HepG2 (cell line): ENCODE results near the gene SOCS1. TPM values are rescaled to one million over a fixed set of nuclear protein-coding genes. Genes with fewer than 3 reads are reported as not detected.
A peak's percentile ranks its signal among the peaks of the same experiment; 100 is the strongest.

Source experiments
- ISX ChIP-seq: sonication (generic); formaldehyde crosslinking; conservative IDR thresholded peaks from 2 replicates; pipeline ENCODE4 v1.5.0; 2020; ENCODE audit warnings: missing genetic modification reagents
- NFE2L1 ChIP-seq: sonication (generic); formaldehyde crosslinking; IDR thresholded peaks from 2 replicates; pipeline ENCODE4 v1.4.0; 2020; ENCODE audit warnings: missing genetic modification reagents, mild to moderate bottlenecking, borderline replicate concordance
- SALL2 ChIP-seq: sonication (generic); formaldehyde crosslinking; IDR thresholded peaks from 2 replicates; pipeline ENCODE4 v1.8.1; 2023; ENCODE audit warnings: mild to moderate bottlenecking, missing genetic modification reagents, inconsistent platforms
- ZNF20 ChIP-seq: sonication (generic); formaldehyde crosslinking; IDR thresholded peaks from 2 replicates; pipeline ENCODE4 v1.4.0; 2020; ENCODE audit warnings: mild to moderate bottlenecking, moderate library complexity, missing genetic modification reagents
- ZNF674 ChIP-seq: sonication (generic); formaldehyde crosslinking; IDR thresholded peaks from 2 replicates; pipeline ENCODE4 v1.5.0; 2020; ENCODE audit warnings: low read depth, mild to moderate bottlenecking, missing genetic modification reagents
- ZNF724P ChIP-seq: sonication (generic); formaldehyde crosslinking; IDR thresholded peaks from 2 replicates; pipeline ENCODE4 v1.8.0; 2022; ENCODE audit warnings: missing genetic modification reagents, borderline replicate concordance
- polyA plus RNA-seq, 8 experiments: library from polyadenylated mRNA; depleted of rRNA in 3 of 8; stranded (reverse) in 7 of 8; unstranded in 1 of 8; fragments of >200 nt; fragmentation: Illumina TruSeq in 4 of 8; extraction: Trizol in 4 of 8; gene quantifications; 2 replicates each; pipeline versions ENCODE4 v1.2.1 to v1.2.3, GENCODE V29; 2011 to 2016; ENCODE audit warnings: low read depth in 4 of 8, missing spikeins in 1 of 8, mixed read lengths in 1 of 8; ENCODE audit not compliant: insufficient read depth in 1 of 8
- total RNA-seq, 5 experiments: library from RNA; depleted of rRNA; stranded (reverse); fragments of >200 nt; fragmentation: Illumina TruSeq; extraction: Trizol; gene quantifications; 2 replicates each; pipeline ENCODE4 v1.2.3, GENCODE V29; 2016; ENCODE audit warnings: low read depth in 1 of 5
- TF ChIP-seq, protein P1 (sequence below): sonication (generic); formaldehyde crosslinking; IDR thresholded peaks from 2 replicates; pipeline ENCODE4 v1.4.0; 2020; ENCODE audit warnings: missing genetic modification reagents, borderline replicate concordance
- TF ChIP-seq, protein P2 (sequence below): sonication (generic); formaldehyde crosslinking; IDR thresholded peaks from 2 replicates; pipeline ENCODE4 v1.5.0; 2020; ENCODE audit warnings: mild to moderate bottlenecking, missing genetic modification reagents
- TF ChIP-seq, protein P3 (sequence below): sonication (generic); formaldehyde crosslinking; IDR thresholded peaks from 2 replicates; pipeline ENCODE4 v1.4.0; 2020; ENCODE audit warnings: missing genetic modification reagents
- TF ChIP-seq, protein P4 (sequence below): sonication (generic); formaldehyde crosslinking; IDR thresholded peaks from 2 replicates; pipeline ENCODE4 v1.4.0; 2020; ENCODE audit warnings: missing genetic modification reagents; ENCODE audit errors: not compliant biosample characterization
- TF ChIP-seq, protein P5 (sequence below), 2 experiments: sonication (generic) in 1 of 2; formaldehyde crosslinking in 1 of 2; IDR thresholded peaks; 2 replicates each; pipeline versions ENCODE4 v1.6.1 to v1.9.0; 2014 to 2022; ENCODE audit warnings: antibody characterized with exemption in 1 of 2, borderline replicate concordance in 1 of 2, inconsistent platforms in 1 of 2, low read depth in 1 of 2, missing genetic modification reagents in 1 of 2
- TF ChIP-seq, protein P6 (sequence below), 2 experiments: sonication (generic) in 1 of 2; formaldehyde crosslinking in 1 of 2; IDR thresholded peaks; 2 replicates each; pipeline versions ENCODE4 v1.4.0 to v1.6.1; 2018 to 2020; ENCODE audit warnings: missing genetic modification reagents in 2 of 2, borderline replicate concordance in 1 of 2, low read depth in 1 of 2, mild to moderate bottlenecking in 1 of 2, missing biosample characterization in 1 of 2

SOCS1 gene
- total and polyA plus RNA-seq, 2 of the 13 experiments (the other 11 are each of a cell fraction or from before 2014, with no cell fraction given) = 5.3 to 6.3 TPM

DNA sequence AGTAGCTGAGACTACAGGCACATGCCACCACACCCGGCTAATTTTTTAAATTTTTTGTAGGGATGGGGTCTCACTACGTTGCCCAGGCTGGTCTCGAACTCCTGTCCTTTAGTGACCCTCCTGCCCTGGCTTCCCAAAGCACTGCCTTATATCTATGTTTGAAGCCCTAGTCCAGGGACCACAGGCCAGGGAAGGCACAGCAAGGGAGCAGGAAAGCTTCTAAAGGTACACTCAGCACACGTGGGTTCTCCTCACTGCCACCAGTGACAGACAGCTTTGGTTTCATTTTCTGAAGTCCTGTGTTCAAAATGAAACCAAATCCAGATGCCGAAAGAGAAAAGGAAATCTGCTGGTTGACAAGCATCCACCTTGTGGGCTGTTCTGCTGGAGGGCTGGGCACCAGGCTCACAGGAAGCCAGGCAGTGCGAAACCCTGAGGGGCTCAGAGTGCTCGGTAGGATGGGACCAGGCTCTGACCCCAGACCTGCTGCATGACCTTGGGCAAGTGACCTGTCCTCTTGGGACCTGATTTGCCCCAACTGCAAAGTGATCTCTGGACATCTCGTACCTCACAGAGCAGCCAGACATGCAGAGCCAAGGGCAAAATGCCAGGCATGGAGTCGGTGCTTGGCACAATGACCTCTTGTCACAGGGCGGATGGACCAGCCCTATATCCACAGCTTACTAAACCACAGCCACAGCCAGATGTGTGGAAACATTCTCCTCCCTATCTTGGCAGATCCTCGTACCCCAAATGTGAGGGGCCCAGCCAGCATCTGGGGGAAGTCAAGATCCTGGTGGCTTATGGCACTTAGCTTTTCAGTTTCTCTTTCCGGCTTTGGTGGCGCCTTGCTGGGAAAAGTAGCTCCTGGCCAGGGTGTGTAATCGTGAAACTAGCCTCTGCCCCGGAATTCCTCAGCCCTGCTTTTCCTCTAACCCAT is 2.8 kb upstream of the SOCS1 start (continued):
- TF ChIP-seq, protein P1, sequence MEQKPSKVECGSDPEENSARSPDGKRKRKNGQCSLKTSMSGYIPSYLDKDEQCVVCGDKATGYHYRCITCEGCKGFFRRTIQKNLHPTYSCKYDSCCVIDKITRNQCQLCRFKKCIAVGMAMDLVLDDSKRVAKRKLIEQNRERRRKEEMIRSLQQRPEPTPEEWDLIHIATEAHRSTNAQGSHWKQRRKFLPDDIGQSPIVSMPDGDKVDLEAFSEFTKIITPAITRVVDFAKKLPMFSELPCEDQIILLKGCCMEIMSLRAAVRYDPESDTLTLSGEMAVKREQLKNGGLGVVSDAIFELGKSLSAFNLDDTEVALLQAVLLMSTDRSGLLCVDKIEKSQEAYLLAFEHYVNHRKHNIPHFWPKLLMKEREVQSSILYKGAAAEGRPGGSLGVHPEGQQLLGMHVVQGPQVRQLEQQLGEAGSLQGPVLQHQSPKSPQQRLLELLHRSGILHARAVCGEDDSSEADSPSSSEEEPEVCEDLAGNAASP (CRISPR knock-in tag) = peak; percentile 95; the same call in 1 of the 2 replicates
- TF ChIP-seq ZNF724P (no peak), SALL2 (no peak), ISX (CRISPR knock-in tag) (no peak), NFE2L1 (CRISPR knock-in tag) (no peak), ZNF674 (CRISPR knock-in tag) (no peak), ZNF20 (CRISPR knock-in tag) (no peak)
- TF ChIP-seq, protein P2, sequence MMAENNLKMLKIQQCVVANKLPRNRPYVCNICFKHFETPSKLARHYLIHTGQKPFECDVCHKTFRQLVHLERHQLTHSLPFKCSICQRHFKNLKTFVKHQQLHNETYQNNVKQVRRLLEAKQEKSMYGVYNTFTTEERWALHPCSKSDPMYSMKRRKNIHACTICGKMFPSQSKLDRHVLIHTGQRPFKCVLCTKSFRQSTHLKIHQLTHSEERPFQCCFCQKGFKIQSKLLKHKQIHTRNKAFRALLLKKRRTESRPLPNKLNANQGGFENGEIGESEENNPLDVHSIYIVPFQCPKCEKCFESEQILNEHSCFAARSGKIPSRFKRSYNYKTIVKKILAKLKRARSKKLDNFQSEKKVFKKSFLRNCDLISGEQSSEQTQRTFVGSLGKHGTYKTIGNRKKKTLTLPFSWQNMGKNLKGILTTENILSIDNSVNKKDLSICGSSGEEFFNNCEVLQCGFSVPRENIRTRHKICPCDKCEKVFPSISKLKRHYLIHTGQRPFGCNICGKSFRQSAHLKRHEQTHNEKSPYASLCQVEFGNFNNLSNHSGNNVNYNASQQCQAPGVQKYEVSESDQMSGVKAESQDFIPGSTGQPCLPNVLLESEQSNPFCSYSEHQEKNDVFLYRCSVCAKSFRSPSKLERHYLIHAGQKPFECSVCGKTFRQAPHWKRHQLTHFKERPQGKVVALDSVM = no peak
- TF ChIP-seq, protein P3, sequence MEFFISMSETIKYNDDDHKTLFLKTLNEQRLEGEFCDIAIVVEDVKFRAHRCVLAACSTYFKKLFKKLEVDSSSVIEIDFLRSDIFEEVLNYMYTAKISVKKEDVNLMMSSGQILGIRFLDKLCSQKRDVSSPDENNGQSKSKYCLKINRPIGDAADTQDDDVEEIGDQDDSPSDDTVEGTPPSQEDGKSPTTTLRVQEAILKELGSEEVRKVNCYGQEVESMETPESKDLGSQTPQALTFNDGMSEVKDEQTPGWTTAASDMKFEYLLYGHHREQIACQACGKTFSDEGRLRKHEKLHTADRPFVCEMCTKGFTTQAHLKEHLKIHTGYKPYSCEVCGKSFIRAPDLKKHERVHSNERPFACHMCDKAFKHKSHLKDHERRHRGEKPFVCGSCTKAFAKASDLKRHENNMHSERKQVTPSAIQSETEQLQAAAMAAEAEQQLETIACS = no peak
- TF ChIP-seq, protein P4, sequence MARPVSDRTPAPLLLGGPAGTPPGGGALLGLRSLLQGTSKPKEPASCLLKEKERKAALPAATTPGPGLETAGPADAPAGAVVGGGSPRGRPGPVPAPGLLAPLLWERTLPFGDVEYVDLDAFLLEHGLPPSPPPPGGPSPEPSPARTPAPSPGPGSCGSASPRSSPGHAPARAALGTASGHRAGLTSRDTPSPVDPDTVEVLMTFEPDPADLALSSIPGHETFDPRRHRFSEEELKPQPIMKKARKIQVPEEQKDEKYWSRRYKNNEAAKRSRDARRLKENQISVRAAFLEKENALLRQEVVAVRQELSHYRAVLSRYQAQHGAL = no peak
- TF ChIP-seq, protein P5, sequence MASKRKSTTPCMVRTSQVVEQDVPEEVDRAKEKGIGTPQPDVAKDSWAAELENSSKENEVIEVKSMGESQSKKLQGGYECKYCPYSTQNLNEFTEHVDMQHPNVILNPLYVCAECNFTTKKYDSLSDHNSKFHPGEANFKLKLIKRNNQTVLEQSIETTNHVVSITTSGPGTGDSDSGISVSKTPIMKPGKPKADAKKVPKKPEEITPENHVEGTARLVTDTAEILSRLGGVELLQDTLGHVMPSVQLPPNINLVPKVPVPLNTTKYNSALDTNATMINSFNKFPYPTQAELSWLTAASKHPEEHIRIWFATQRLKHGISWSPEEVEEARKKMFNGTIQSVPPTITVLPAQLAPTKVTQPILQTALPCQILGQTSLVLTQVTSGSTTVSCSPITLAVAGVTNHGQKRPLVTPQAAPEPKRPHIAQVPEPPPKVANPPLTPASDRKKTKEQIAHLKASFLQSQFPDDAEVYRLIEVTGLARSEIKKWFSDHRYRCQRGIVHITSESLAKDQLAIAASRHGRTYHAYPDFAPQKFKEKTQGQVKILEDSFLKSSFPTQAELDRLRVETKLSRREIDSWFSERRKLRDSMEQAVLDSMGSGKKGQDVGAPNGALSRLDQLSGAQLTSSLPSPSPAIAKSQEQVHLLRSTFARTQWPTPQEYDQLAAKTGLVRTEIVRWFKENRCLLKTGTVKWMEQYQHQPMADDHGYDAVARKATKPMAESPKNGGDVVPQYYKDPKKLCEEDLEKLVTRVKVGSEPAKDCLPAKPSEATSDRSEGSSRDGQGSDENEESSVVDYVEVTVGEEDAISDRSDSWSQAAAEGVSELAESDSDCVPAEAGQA (IDR thresholded peaks at IDR 0.05; ENCODE audit: low read depth) = no peak; the same call in 1 of the 2 replicates
- TF ChIP-seq, protein P5 (CRISPR knock-in tag; IDR thresholded peaks at IDR 0.05; ENCODE audit: borderline replicate concordance) = no peak; the same call in 1 of the 2 replicates
- TF ChIP-seq, protein P6, sequence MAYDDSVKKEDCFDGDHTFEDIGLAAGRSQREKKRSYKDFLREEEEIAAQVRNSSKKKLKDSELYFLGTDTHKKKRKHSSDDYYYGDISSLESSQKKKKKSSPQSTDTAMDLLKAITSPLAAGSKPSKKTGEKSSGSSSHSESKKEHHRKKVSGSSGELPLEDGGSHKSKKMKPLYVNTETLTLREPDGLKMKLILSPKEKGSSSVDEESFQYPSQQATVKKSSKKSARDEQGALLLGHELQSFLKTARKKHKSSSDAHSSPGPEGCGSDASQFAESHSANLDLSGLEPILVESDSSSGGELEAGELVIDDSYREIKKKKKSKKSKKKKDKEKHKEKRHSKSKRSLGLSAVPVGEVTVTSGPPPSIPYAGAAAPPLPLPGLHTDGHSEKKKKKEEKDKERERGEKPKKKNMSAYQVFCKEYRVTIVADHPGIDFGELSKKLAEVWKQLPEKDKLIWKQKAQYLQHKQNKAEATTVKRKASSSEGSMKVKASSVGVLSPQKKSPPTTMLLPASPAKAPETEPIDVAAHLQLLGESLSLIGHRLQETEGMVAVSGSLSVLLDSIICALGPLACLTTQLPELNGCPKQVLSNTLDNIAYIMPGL (CRISPR knock-in tag; IDR thresholded peaks at IDR 0.05; ENCODE audit: borderline replicate concordance in 1 of 2, low read depth in 1 of 2) = peak in 1 of 2 experiments; percentile 27; a peak in 1 of 4 replicates
